Measurements from ENCODE around the gene ERCC5.

DNA sequence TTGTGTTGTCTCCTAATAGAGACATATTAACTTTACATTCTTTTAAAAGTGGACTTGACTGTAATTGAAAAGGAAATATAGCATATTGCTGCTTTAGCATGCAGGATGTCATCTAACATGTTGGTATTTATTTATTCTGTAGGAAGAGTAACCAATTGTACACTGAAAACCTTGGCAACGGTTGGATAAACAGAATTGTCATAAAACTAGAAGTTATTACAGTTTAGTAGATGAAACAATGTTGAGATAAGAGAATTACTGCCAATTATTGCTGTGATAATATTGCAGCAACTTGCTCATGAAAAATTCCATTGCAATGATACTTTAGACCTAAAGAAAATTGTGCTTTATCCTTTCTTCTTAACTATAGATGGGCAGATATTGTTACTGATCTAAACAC lies 7.6 kb upstream of the ERCC5 start:
- TF ChIP-seq, protein P1, sequence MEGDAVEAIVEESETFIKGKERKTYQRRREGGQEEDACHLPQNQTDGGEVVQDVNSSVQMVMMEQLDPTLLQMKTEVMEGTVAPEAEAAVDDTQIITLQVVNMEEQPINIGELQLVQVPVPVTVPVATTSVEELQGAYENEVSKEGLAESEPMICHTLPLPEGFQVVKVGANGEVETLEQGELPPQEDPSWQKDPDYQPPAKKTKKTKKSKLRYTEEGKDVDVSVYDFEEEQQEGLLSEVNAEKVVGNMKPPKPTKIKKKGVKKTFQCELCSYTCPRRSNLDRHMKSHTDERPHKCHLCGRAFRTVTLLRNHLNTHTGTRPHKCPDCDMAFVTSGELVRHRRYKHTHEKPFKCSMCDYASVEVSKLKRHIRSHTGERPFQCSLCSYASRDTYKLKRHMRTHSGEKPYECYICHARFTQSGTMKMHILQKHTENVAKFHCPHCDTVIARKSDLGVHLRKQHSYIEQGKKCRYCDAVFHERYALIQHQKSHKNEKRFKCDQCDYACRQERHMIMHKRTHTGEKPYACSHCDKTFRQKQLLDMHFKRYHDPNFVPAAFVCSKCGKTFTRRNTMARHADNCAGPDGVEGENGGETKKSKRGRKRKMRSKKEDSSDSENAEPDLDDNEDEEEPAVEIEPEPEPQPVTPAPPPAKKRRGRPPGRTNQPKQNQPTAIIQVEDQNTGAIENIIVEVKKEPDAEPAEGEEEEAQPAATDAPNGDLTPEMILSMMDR (optimal IDR thresholded peaks at IDR 0.05 in 1 of 3, IDR thresholded peaks at IDR 0.05 in 1 of 3, conservative IDR thresholded peaks at IDR 0.05 in 1 of 3; ENCODE audit: extremely low read depth in 1 of 3, insufficient read depth in 2 of 3, low read length in 3 of 3), result no peak
- TF ChIP-seq EZH2 (IDR thresholded peaks at IDR 0.05; ENCODE audit: low read length), result no peak

Data from keratinocyte (primary cell).